ENCODE data around the gene KLF14. TPM values are rescaled to one million over a fixed set of nuclear protein-coding genes. Genes with fewer than 3 reads are reported as not detected.

KLF14 gene
- total RNA-seq, 1 experiment from 2014 or later = not detected

DNA sequence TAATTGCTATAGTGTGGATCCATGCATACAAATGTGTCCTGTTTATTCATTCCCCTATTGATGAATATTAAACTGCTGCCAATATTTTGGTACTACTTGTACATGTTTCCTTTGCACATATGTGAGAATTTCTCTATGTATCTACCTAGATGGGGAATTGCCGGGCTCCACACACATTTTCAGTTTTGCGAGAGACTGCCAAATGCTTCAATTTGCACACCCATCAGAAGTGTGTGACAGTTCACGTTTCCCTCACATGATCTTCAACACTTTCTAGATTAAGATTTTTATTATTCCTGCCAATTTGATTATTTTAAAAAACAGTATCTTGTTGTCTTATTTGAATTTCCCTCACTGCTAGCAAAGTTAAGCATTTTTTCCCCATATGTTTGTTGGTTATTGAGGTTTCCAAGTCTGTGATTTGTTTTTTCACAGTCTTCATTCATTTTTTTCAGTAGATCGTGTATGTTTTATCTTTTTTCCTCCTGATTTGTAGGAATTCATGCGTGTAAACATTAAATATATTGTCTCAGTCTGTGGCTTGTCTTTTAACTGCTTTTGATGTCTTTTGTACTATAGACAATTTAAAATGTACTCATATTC, 2.4 kb upstream of the KLF14 start:
- no peaks in the 10 kb centered on the region for H3K4me1 Mint-ChIP-seq (ENCODE audit: low read depth, unreplicated experiment)
- H3K9me3 Mint-ChIP-seq (ENCODE audit: unreplicated experiment) = no peaks in the 10 kb centered on the region
- CTCF ChIA-PET = no interaction called here
- POLR2A ChIA-PET = no interaction called here
- Histone ChIP-seq H3K4me3 (ENCODE audit: low read depth, low read length) (no peak overlapping the region), H3K27me3 (replicated peaks; ENCODE audit: control insufficient read depth, insufficient read depth, low read length) (0 out of 2 replicates have a peak, but pooled peaks cover 2% of the 10 kb centered on the region), H3K4me1 (peaks cover 5% of the 10 kb centered on the region; the same call in 1 of the 2 replicates), H3K36me3 (ENCODE audit: control insufficient read depth, insufficient read depth, low read length) (no peaks in the 10 kb centered on the region), H3K9me3 (no peaks in the 10 kb centered on the region)
- H3K27ac Mint-ChIP-seq (ENCODE audit: unreplicated experiment) = no peak overlapping the region
- TF ChIP-seq, protein P1, sequence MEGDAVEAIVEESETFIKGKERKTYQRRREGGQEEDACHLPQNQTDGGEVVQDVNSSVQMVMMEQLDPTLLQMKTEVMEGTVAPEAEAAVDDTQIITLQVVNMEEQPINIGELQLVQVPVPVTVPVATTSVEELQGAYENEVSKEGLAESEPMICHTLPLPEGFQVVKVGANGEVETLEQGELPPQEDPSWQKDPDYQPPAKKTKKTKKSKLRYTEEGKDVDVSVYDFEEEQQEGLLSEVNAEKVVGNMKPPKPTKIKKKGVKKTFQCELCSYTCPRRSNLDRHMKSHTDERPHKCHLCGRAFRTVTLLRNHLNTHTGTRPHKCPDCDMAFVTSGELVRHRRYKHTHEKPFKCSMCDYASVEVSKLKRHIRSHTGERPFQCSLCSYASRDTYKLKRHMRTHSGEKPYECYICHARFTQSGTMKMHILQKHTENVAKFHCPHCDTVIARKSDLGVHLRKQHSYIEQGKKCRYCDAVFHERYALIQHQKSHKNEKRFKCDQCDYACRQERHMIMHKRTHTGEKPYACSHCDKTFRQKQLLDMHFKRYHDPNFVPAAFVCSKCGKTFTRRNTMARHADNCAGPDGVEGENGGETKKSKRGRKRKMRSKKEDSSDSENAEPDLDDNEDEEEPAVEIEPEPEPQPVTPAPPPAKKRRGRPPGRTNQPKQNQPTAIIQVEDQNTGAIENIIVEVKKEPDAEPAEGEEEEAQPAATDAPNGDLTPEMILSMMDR (IDR thresholded peaks at IDR 0.05; ENCODE audit: insufficient read depth in 1 of 2, low read depth in 1 of 2, low read length in 1 of 2, severe bottlenecking in 1 of 2, unreplicated experiment in 1 of 2) = no peak
- peaks cover 20% of the 10 kb centered on the region for H3K27me3 Mint-ChIP-seq (ENCODE audit: insufficient read depth, unreplicated experiment)
- BruUV-seq (replicated peaks) = no TSS peak
- H3K36me3 Mint-ChIP-seq (ENCODE audit: insufficient read depth, unreplicated experiment) = no peaks in the 10 kb centered on the region
- DNase-seq = no peak
- intact Hi-C loops (cut with micrococcal nuclease; ENCODE audit: unreplicated experiment) = no loop called here
- H3K4me3 Mint-ChIP-seq (ENCODE audit: unreplicated experiment) = no peak overlapping the region

DNA sequence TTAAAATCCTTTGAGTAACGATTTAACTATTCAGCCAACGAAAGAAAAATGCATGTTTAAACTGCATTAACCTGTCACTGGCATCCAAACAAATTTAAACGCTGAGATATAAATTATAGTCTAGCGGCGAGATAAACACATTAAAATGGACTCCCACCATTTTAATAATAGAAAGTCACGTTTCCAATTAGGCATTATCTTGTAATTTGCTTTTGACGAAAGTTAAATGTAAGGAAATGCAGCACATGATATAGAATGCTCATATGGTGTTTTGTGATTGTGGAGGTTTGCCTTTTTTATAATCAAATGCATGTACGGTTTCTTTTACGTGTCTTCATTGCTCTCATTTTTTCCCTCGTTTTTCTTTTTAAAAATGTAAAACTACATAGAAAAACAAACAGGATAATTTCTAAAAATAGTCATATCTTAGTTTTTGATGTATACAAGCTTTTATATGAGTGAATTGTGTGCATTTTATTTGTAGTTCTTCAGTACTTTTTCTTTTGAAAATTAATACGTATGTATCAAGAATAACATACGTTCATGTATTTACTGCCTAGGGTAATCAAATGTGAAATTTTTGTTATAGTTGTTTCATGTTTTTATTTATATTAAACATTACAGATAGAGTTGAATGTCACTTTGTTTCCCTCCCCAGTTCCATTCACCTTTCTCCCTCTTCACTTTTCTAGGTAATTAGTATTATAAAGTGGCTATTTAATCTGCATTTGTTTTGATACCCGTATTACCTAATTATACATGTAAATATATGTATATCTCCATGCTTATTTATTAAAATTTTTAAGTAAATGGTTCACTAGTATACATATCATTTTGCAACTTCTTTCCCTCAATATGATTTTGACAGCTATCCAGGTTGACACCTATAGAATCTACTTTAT, 1.1 kb upstream of the KLF14 start:
- ChIA-PET CTCF (no interaction called here), POLR2A (no interaction called here)
- H3K4me3 Mint-ChIP-seq (ENCODE audit: unreplicated experiment) = peak overlapping the region; percentile 74
- 0 out of 2 replicates have a peak, but pooled peaks cover 2% of the 10 kb centered on the region for H3K27me3 ChIP-seq (replicated peaks; ENCODE audit: control insufficient read depth, insufficient read depth, low read length)
- H3K36me3 Mint-ChIP-seq (ENCODE audit: insufficient read depth, unreplicated experiment) = no peaks in the 10 kb centered on the region
- H3K36me3 ChIP-seq (ENCODE audit: control insufficient read depth, insufficient read depth, low read length) = no peaks in the 10 kb centered on the region
- H3K9me3 ChIP-seq = no peaks in the 10 kb centered on the region
- no peak for DNase-seq
- H3K27ac Mint-ChIP-seq (ENCODE audit: unreplicated experiment) = no peak overlapping the region
- TF ChIP-seq, protein P1 (IDR thresholded peaks at IDR 0.05; ENCODE audit: insufficient read depth in 1 of 2, low read depth in 1 of 2, low read length in 1 of 2, severe bottlenecking in 1 of 2, unreplicated experiment in 1 of 2) = no peak
- H3K4me3 ChIP-seq (ENCODE audit: low read depth, low read length) = peak overlapping the region; percentile 71
- peaks cover 5% of the 10 kb centered on the region; the same call in 1 of the 2 replicates for H3K4me1 ChIP-seq
- intact Hi-C loops (cut with micrococcal nuclease; ENCODE audit: unreplicated experiment) = loop anchor here (1.0 to 5.0 kb wide), 2 partner anchors 23 to 97 kb away; no protein-coding TSS in a partner anchor
- no peaks in the 10 kb centered on the region for H3K4me1 Mint-ChIP-seq (ENCODE audit: low read depth, unreplicated experiment)
- H3K27me3 Mint-ChIP-seq (ENCODE audit: insufficient read depth, unreplicated experiment) = peaks cover 24% of the 10 kb centered on the region
- no peaks in the 10 kb centered on the region for H3K9me3 Mint-ChIP-seq (ENCODE audit: unreplicated experiment)
- no TSS peak for BruUV-seq (replicated peaks)

Measured in Caco-2 (cell line).